ENCODE data around the gene ZNF276. TPM values are rescaled to one million over a fixed set of nuclear protein-coding genes. Genes with fewer than 3 reads are reported as not detected.
"Not testable (repeated sequence)": the region's sequence is repeated elsewhere in the genome, so short reads cannot be mapped to it uniquely, and the experiment has no call there.

Gene ZNF276
- total RNA-seq, 1 donor from 2014 or later = 14.9 TPM

- DNase-seq (ENCODE audit: low spot score) = no peak
Observed at GRCh38 chr16:89695875-89696669, 25.3 kb upstream of the ZNF276 start.

- DNase-seq (ENCODE audit: low spot score) = no peak
Observed at GRCh38 chr16:89696670-89697128, 24.6 kb upstream of the ZNF276 start.

GRCh38 chr16:89697161-89697615 is 24.1 kb upstream of the ZNF276 start:
- no peak for DNase-seq (ENCODE audit: low spot score)

GRCh38 chr16:89697616-89698331 is 23.6 kb upstream of the ZNF276 start:
- no peak for DNase-seq (ENCODE audit: low spot score)

- DNase-seq (ENCODE audit: low spot score) = not testable (repeated sequence)
Observed at GRCh38 chr16:89698717-89699116, 22.6 kb upstream of the ZNF276 start.

- DNase-seq (ENCODE audit: low spot score) = not testable (repeated sequence)
Observed at GRCh38 chr16:89699629-89700099, 21.7 kb upstream of the ZNF276 start.

GRCh38 chr16:89700100-89700648 is 21.2 kb upstream of the ZNF276 start:
- peak; percentile 98 for DNase-seq (ENCODE audit: low spot score)

GRCh38 chr16:89700649-89701424 is 20.5 kb upstream of the ZNF276 start:
- peak; percentile 19 for DNase-seq (ENCODE audit: low spot score)

GRCh38 chr16:89701425-89702406 is 19.6 kb upstream of the ZNF276 start, which contains the start of gene SPATA2L:
TSS of gene SPATA2L (minus strand) at chr16:89701705. CDS start at chr16:89701232, 473 bp downstream.
- DNase-seq (ENCODE audit: low spot score) = peak; percentile 83

GRCh38 chr16:89704281-89704680 is 17.1 kb upstream of the ZNF276 start:
- no peak for DNase-seq (ENCODE audit: low spot score)

GRCh38 chr16:89705006-89705405 is 16.3 kb upstream of the ZNF276 start:
- no peak for DNase-seq (ENCODE audit: low spot score)

- no peak for DNase-seq (ENCODE audit: low spot score)
Observed at GRCh38 chr16:89706518-89707260, 14.6 kb upstream of the ZNF276 start.

GRCh38 chr16:89707695-89708094 is 13.6 kb upstream of the ZNF276 start:
- no peak for DNase-seq (ENCODE audit: low spot score)

GRCh38 chr16:89708481-89708931 is 12.8 kb upstream of the ZNF276 start:
- no peak for DNase-seq (ENCODE audit: low spot score)

GRCh38 chr16:89709166-89709565 is 12.2 kb upstream of the ZNF276 start:
- DNase-seq (ENCODE audit: low spot score) = no peak

GRCh38 chr16:89709716-89710432 is 11.5 kb upstream of the ZNF276 start:
- no peak for DNase-seq (ENCODE audit: low spot score)

GRCh38 chr16:89710709-89711564 is 10.4 kb upstream of the ZNF276 start:
- no peak for DNase-seq (ENCODE audit: low spot score)
